K562 (cell line): ENCODE measurements around the gene ECHDC1. TPM values are rescaled to one million over a fixed set of nuclear protein-coding genes. Genes with fewer than 3 reads are reported as not detected.
A peak's percentile ranks its signal among the peaks of the same experiment; 100 is the strongest.

Source experiments
- BRCA1 ChIP-seq, 2 experiments: fragments of 450-650 bp in 1 of 2; sonication (generic) in 1 of 2; formaldehyde crosslinking in 1 of 2; IDR thresholded peaks; 2 replicates each; pipeline versions ENCODE4 v1.5.0 to v1.6.1; 2017 to 2020; ENCODE audit warnings: mild to moderate bottlenecking in 1 of 2, missing genetic modification reagents in 1 of 2
- CBFA2T2 ChIP-seq: fragments of 450-650 bp; conservative IDR thresholded peaks from 2 replicates; pipeline ENCODE4 v1.6.1; 2017; ENCODE audit warnings: mild to moderate bottlenecking
- CBX1 ChIP-seq: sonication (generic); IDR thresholded peaks from 2 replicates; pipeline ENCODE4 v1.6.1; 2016; ENCODE audit warnings: antibody characterized with exemption, low read depth, mild to moderate bottlenecking
- ELF1 ChIP-seq: fragments of 200-800 bp; sonication (Bioruptor generic); IDR thresholded peaks from 2 replicates; pipeline ENCODE4 v1.6.1; 2016; ENCODE audit warnings: missing genetic modification characterization, missing compliant biosample characterization
- FOXA1 ChIP-seq: fragments of 450-650 bp; IDR thresholded peaks from 2 replicates; pipeline ENCODE4 v1.6.1; 2016; ENCODE audit warnings: mild to moderate bottlenecking, borderline replicate concordance
- GTF2F1 ChIP-seq: IDR thresholded peaks from 2 replicates; pipeline ENCODE4 v1.6.1; 2011; ENCODE audit warnings: low read depth, low read length, improper control_type of control experiment
- MAFG ChIP-seq: fragments of 450-650 bp; conservative IDR thresholded peaks from 2 replicates; pipeline ENCODE4 v1.6.1; 2016; ENCODE audit warnings: missing genetic modification characterization, missing compliant biosample characterization
- MCM5 ChIP-seq: fragments of 450-650 bp; IDR thresholded peaks from 2 replicates; pipeline ENCODE4 v1.6.1; 2016; ENCODE audit warnings: low read depth
- MYNN ChIP-seq, 2 experiments: sonication (generic); formaldehyde crosslinking in 1 of 2; IDR thresholded peaks; 2 replicates each; pipeline versions ENCODE4 v1.5.0 to v1.6.1; 2016 to 2020; ENCODE audit warnings: antibody characterized with exemption in 1 of 2, missing genetic modification reagents in 1 of 2
- RBM25 ChIP-seq: fragments of 200-400 bp; formaldehyde crosslinking; IDR thresholded peaks from 2 replicates; pipeline ENCODE4 v1.6.1; 2018; ENCODE audit warnings: low read length, low read depth, moderate library complexity; ENCODE audit not compliant: severe bottlenecking
- RNF2 ChIP-seq: sonication (generic); IDR thresholded peaks from 2 replicates; pipeline ENCODE4 v1.6.1; 2016
- ZC3H4 ChIP-seq: sonication (generic); formaldehyde crosslinking; IDR thresholded peaks from 2 replicates; pipeline ENCODE4 v1.9.0; 2021; ENCODE audit warnings: missing genetic modification reagents, borderline replicate concordance
- ZNF436 ChIP-seq: fragments of 250-450, 450-650 bp; sonication (Bioruptor Pico); formaldehyde crosslinking; IDR thresholded peaks from 2 replicates; pipeline ENCODE4 v1.7.0; 2020; ENCODE audit warnings: mild to moderate bottlenecking
- polyA plus RNA-seq, 8 experiments: library from polyadenylated mRNA; depleted of rRNA in 4 of 8; stranded (reverse) in 5 of 8; unstranded in 3 of 8; fragments of >200 nt; fragmentation: Nextera tagmentation in 2 of 8; fragmentation: Illumina TruSeq in 1 of 8; extraction: Ambion mirVana in 2 of 8; extraction: Trizol in 1 of 8; gene quantifications; 2 replicates each; pipeline versions ENCODE4 v1.2.1 to v1.2.3, GENCODE V29; 2011 to 2014; ENCODE audit warnings: inconsistent platforms in 1 of 8, missing spikeins in 1 of 8
- total RNA-seq, 7 experiments: library from RNA; depleted of rRNA in 6 of 7; stranded (reverse); fragments of >200 nt in 6 of 7; fragmentation: Illumina TruSeq in 2 of 7; extraction: Trizol in 2 of 7; gene quantifications; 2 replicates each; pipeline versions ENCODE4 v1.2.1 to v1.2.3, GENCODE V29; 2011 to 2021; ENCODE audit warnings: low replicate concordance in 1 of 7
- TF ChIP-seq, protein P1 (sequence below): fragments of 250-450 bp; sonication (Bioruptor Pico); IDR thresholded peaks from 2 replicates; pipeline ENCODE4 v1.4.0; 2020; ENCODE audit warnings: mild to moderate bottlenecking, moderate library complexity
- TF ChIP-seq, protein P2 (sequence below): IDR thresholded peaks from 2 replicates; pipeline ENCODE4 v1.6.1; 2016; ENCODE audit warnings: missing genetic modification characterization, missing compliant biosample characterization
- TF ChIP-seq, protein P3 (sequence below), 2 experiments: fragments of 450-650 bp; IDR thresholded peaks; 2 replicates each; pipeline ENCODE4 v1.6.1; 2018; ENCODE audit warnings: mild to moderate bottlenecking in 2 of 2, low read depth in 1 of 2; ENCODE audit not compliant: partially characterized antibody in 2 of 2
- TF ChIP-seq, protein P4 (sequence below): fragments of 200-800 bp; sonication (Bioruptor generic); IDR thresholded peaks from 2 replicates; pipeline ENCODE4 v1.6.1; 2017; ENCODE audit warnings: missing genetic modification characterization, missing compliant biosample characterization

Gene ECHDC1
- total and polyA plus RNA-seq, 9 of the 15 experiments (the other 6 are each of a cell fraction or from before 2014, with no cell fraction given), result 58.0 to 105 (median 78.6) TPM

DNA sequence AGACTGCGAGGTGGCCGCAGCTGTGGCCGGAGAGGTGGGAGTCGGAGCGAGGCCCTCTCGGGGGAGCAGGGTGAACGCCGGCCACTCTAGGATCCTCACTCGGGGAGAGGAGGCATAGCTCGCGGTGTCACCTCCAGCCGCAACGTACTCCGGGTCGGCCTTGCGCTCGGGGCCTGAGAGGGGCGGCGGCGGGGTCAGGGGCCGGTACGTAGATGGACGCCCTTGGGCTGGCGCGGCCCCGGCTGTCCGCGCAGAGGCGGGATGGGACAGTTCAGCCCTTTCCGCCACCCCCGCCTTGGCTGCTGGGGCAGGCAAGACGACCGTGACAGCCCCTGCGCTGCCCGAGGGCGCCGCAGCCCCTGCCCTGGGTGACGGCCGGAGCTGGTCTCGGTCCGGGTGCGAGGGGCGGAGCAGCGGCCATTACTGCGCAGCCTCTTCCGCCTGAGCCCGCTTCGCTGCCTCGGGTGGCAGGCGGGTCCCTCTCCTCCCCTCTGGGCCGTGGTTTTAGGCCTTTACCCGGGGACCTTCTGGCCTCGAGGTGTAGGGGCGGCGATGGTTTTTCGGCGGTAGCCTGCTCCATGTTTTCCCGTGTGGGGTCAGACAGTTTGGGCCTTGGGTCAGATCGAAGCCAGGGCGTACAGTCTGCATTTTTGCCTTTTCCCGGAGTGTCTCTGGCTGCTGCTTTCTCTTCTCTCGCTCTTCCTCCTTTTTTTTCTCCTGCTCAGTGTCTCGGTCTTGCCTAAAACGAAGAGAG is 76.3 kb downstream of the ECHDC1 start (continued):
- TF ChIP-seq, protein P1, sequence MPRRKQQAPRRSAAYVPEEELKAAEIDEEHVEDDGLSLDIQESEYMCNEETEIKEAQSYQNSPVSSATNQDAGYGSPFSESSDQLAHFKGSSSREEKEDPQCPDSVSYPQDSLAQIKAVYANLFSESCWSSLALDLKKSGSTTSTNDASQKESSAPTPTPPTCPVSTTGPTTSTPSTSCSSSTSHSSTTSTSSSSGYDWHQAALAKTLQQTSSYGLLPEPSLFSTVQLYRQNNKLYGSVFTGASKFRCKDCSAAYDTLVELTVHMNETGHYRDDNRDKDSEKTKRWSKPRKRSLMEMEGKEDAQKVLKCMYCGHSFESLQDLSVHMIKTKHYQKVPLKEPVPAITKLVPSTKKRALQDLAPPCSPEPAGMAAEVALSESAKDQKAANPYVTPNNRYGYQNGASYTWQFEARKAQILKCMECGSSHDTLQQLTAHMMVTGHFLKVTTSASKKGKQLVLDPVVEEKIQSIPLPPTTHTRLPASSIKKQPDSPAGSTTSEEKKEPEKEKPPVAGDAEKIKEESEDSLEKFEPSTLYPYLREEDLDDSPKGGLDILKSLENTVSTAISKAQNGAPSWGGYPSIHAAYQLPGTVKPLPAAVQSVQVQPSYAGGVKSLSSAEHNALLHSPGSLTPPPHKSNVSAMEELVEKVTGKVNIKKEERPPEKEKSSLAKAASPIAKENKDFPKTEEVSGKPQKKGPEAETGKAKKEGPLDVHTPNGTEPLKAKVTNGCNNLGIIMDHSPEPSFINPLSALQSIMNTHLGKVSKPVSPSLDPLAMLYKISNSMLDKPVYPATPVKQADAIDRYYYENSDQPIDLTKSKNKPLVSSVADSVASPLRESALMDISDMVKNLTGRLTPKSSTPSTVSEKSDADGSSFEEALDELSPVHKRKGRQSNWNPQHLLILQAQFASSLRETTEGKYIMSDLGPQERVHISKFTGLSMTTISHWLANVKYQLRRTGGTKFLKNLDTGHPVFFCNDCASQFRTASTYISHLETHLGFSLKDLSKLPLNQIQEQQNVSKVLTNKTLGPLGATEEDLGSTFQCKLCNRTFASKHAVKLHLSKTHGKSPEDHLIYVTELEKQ, result no peak
- TF ChIP-seq FOXA1 (no peak), MYNN (IDR thresholded peaks at IDR 0.05) (no peak), MYNN (CRISPR knock-in tag; IDR thresholded peaks at IDR 0.05) (no peak), GTF2F1 (no peak), ELF1 (tag) (peak; percentile 29), RBM25 (no peak), BRCA1 (IDR thresholded peaks at IDR 0.05) (no peak), BRCA1 (CRISPR knock-in tag; IDR thresholded peaks at IDR 0.05) (no peak), ZC3H4 (CRISPR knock-in tag) (peak; percentile 61; the same call in 1 of the 2 replicates), CBX1 (peak; percentile 58), CBFA2T2 (no peak), RNF2 (no peak), MAFG (tag) (no peak), ZNF436 (no peak), MCM5 (no peak)
- TF ChIP-seq, protein P2, sequence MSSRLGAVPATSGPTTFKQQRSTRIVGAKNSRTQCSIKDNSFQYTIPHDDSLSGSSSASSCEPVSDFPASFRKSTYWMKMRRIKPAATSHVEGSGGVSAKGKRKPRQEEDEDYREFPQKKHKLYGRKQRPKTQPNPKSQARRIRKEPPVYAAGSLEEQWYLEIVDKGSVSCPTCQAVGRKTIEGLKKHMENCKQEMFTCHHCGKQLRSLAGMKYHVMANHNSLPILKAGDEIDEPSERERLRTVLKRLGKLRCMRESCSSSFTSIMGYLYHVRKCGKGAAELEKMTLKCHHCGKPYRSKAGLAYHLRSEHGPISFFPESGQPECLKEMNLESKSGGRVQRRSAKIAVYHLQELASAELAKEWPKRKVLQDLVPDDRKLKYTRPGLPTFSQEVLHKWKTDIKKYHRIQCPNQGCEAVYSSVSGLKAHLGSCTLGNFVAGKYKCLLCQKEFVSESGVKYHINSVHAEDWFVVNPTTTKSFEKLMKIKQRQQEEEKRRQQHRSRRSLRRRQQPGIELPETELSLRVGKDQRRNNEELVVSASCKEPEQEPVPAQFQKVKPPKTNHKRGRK (tag), result no peak
- TF ChIP-seq, protein P3, sequence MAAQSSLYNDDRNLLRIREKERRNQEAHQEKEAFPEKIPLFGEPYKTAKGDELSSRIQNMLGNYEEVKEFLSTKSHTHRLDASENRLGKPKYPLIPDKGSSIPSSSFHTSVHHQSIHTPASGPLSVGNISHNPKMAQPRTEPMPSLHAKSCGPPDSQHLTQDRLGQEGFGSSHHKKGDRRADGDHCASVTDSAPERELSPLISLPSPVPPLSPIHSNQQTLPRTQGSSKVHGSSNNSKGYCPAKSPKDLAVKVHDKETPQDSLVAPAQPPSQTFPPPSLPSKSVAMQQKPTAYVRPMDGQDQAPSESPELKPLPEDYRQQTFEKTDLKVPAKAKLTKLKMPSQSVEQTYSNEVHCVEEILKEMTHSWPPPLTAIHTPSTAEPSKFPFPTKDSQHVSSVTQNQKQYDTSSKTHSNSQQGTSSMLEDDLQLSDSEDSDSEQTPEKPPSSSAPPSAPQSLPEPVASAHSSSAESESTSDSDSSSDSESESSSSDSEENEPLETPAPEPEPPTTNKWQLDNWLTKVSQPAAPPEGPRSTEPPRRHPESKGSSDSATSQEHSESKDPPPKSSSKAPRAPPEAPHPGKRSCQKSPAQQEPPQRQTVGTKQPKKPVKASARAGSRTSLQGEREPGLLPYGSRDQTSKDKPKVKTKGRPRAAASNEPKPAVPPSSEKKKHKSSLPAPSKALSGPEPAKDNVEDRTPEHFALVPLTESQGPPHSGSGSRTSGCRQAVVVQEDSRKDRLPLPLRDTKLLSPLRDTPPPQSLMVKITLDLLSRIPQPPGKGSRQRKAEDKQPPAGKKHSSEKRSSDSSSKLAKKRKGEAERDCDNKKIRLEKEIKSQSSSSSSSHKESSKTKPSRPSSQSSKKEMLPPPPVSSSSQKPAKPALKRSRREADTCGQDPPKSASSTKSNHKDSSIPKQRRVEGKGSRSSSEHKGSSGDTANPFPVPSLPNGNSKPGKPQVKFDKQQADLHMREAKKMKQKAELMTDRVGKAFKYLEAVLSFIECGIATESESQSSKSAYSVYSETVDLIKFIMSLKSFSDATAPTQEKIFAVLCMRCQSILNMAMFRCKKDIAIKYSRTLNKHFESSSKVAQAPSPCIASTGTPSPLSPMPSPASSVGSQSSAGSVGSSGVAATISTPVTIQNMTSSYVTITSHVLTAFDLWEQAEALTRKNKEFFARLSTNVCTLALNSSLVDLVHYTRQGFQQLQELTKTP (IDR thresholded peaks at IDR 0.05; ENCODE audit: low read depth in 1 of 2, partially characterized antibody in 2 of 2), result no peak
- TF ChIP-seq, protein P4, sequence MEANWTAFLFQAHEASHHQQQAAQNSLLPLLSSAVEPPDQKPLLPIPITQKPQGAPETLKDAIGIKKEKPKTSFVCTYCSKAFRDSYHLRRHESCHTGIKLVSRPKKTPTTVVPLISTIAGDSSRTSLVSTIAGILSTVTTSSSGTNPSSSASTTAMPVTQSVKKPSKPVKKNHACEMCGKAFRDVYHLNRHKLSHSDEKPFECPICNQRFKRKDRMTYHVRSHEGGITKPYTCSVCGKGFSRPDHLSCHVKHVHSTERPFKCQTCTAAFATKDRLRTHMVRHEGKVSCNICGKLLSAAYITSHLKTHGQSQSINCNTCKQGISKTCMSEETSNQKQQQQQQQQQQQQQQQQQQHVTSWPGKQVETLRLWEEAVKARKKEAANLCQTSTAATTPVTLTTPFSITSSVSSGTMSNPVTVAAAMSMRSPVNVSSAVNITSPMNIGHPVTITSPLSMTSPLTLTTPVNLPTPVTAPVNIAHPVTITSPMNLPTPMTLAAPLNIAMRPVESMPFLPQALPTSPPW (CRISPR knock-in tag), result no peak; the same call in 1 of the 2 replicates
